Measurements from ENCODE around the gene ZNF580. TPM values are rescaled to one million over a fixed set of nuclear protein-coding genes. Genes with fewer than 3 reads are reported as not detected.

ZNF580 gene
- total and polyA plus RNA-seq, 12 donors: 16.5 to 29.9 (median 21.1) TPM

- Histone ChIP-seq H3K4me3 (no peak overlapping the region), H3K27ac (peak overlapping the region in 1 of 10 donors; percentile 3), H3K9me3 (no peaks in the 10 kb centered on the region), H3K4me1 (peaks cover 13 to 63% (median 42%) of the 10 kb centered on the region in 9 donors), H3K27me3 (no peaks in the 10 kb centered on the region), H3K36me3 (peaks cover 0 to 95% (median 48%) of the 10 kb centered on the region in 9 donors)
- TF ChIP-seq CTCF (IDR thresholded peaks at IDR 0.05): no peak
- 85 to 87% methylated on average over 9 of the region's 9 CpGs for WGBS, 2 donors
- intact Hi-C loops (cut with DNase I): no loop called here
- ATAC-seq (no peak), DNase-seq (no peak)
Observed at GRCh38 chr19:55681131-55682092, 40.6 kb downstream of the ZNF580 start.

- peaks cover 0 to 99% (median 45%) of the 10 kb centered on the region in 9 donors for H3K36me3 ChIP-seq
- DNase-seq: no peak
- intact Hi-C loops (cut with DNase I): no loop called here
Observed at GRCh38 chr19:55683449-55684261, 42.9 kb downstream of the ZNF580 start.

GRCh38 chr19:55684946-55685681 lies 44.3 kb downstream of the ZNF580 start:
- Histone ChIP-seq H3K36me3 (peaks cover 0 to 99% (median 45%) of the 10 kb centered on the region in 9 donors), H3K27ac (no peak overlapping the region), H3K9me3 (no peaks in the 10 kb centered on the region), H3K4me3 (no peak overlapping the region), H3K27me3 (no peaks in the 10 kb centered on the region), H3K4me1 (peaks cover 0 to 37% (median 8%) of the 10 kb centered on the region in 9 donors)
- ATAC-seq (no peak), DNase-seq (no peak)
- TF ChIP-seq CTCF (IDR thresholded peaks at IDR 0.05): no peak
- WGBS, 2 donors: 96% methylated on average over 60 of the region's 60 CpGs
- intact Hi-C loops (cut with DNase I): no loop called here

More at GRCh38 chr19:55683449-55684261, 42.9 kb downstream of the ZNF580 start:
- no peak for TF ChIP-seq CTCF (IDR thresholded peaks at IDR 0.05)
- Histone ChIP-seq H3K4me1 (peaks cover 0 to 50% (median 22%) of the 10 kb centered on the region in 9 donors), H3K9me3 (no peaks in the 10 kb centered on the region), H3K4me3 (no peak overlapping the region), H3K27me3 (no peaks in the 10 kb centered on the region), H3K27ac (no peak overlapping the region)
- no peak for ATAC-seq
- 90 to 91% methylated on average over 22 of the region's 22 CpGs for WGBS, 2 donors

- Histone ChIP-seq H3K4me3 (no peak overlapping the region), H3K27ac (no peak overlapping the region), H3K27me3 (no peaks in the 10 kb centered on the region), H3K4me1 (peaks cover 0 to 30% (median 5%) of the 10 kb centered on the region in 9 donors), H3K9me3 (no peaks in the 10 kb centered on the region), H3K36me3 (peaks cover 0 to 99% (median 51%) of the 10 kb centered on the region in 9 donors)
- ATAC-seq (no peak), DNase-seq (no peak)
- intact Hi-C loops (cut with DNase I): no loop called here
- TF ChIP-seq CTCF (IDR thresholded peaks at IDR 0.05): no peak
- WGBS, 2 donors: 92 to 98% methylated on average over 6 of the region's 6 CpGs
Observed at GRCh38 chr19:55685776-55686175, 45.0 kb downstream of the ZNF580 start.

Measured in heart right ventricle (tissue), 16 donors.